Measurements from ENCODE around the gene KLRD1. TPM values are rescaled to one million over a fixed set of nuclear protein-coding genes. Genes with fewer than 3 reads are reported as not detected.
"Not testable (repeated sequence)": the region's sequence is repeated elsewhere in the genome, so short reads cannot be mapped to it uniquely, and the experiment has no call there.

KLRD1 gene
- total RNA-seq, 1 experiment from 2014 or later = not detected

DNA sequence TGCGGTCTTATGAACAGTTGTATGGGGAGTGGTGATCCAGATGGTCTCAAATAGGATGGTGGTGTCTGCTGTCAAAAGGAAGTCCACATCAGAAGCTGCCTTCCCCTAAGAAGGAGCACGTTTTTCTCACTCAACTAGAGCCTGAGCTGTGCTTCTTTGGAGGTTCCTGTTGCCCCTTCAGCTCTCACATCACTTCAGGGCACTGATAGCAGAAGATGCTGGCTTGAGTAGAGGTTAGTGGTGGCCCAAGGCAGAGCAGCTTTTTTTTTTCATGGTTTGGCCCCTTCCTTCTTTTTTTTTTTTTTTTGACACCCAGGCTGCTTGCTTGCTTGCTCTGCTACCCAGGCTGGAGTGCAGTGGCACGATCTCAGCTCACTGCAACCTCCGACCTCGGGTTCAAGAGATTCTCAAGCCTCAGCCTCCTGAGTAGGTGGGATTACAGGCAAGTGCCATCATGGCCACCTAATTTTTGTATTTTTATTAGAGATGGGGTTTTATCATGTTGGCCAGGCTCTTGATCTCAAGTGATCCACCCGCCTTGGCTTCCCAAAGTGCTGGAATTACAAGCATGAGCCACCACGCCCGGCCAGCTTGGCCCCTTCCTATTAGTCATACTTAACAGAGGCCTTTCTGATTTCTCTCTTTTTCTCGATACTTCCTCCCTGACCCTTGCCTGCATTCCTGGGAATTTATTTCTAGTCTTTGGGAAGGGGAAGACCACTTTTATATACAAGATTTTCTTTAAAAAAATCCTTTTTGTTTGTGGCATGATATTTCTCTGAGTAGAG lies 31.6 kb downstream of the KLRD1 start:
- H3K27me3 ChIP-seq (ENCODE audit: low read length) = no peaks in the 10 kb centered on the region
- H3K4me2 ChIP-seq (ENCODE audit: low read length) = peak overlapping the region; percentile 69
- intact Hi-C loops (cut with micrococcal nuclease) = no loop called here
- ATAC-seq = peak; percentile 80
- H2AFZ ChIP-seq (ENCODE audit: low read length) = peak overlapping the region; percentile 34; the same call in 1 of the 2 replicates
- peak overlapping the region; percentile 26 for H3K27ac ChIP-seq (ENCODE audit: low read length)
- H3K9me3 ChIP-seq (ENCODE audit: low read length) = no peaks in the 10 kb centered on the region
- POLR2A ChIA-PET (ENCODE audit: unreplicated experiment) = interaction anchor here (0.6 kb wide), 1 partner anchor 112 kb away, joined by 4 read pairs; no protein-coding TSS in a partner anchor
- peak; percentile 67 for DNase-seq
- H4K20me1 ChIP-seq (ENCODE audit: low read length) = no peaks in the 10 kb centered on the region
- H3K9me2 ChIP-seq (replicated peaks; ENCODE audit: low read length) = no peaks in the 10 kb centered on the region
- no TSS peak for BruUV-seq (replicated peaks)
- H3K9ac ChIP-seq (ENCODE audit: low read length) = no peak overlapping the region
- no peaks in the 10 kb centered on the region for H3K79me2 ChIP-seq (ENCODE audit: low read length)
- no peaks in the 10 kb centered on the region for H3F3A ChIP-seq (ENCODE audit: low read length, unreplicated experiment)
- peaks cover 15% of the 10 kb centered on the region for H3K4me1 ChIP-seq (ENCODE audit: insufficient read depth, low read length)
- H3K4me3 ChIP-seq (ENCODE audit: low read length) = no peak overlapping the region
- TF ChIP-seq EZH2phosphoT487 (IDR thresholded peaks at IDR 0.05; ENCODE audit: borderline replicate concordance, low read length) (no peak), EZH2 (IDR thresholded peaks at IDR 0.05; ENCODE audit: low read length, unreplicated experiment) (no peak)
- TF ChIP-seq, protein P1, sequence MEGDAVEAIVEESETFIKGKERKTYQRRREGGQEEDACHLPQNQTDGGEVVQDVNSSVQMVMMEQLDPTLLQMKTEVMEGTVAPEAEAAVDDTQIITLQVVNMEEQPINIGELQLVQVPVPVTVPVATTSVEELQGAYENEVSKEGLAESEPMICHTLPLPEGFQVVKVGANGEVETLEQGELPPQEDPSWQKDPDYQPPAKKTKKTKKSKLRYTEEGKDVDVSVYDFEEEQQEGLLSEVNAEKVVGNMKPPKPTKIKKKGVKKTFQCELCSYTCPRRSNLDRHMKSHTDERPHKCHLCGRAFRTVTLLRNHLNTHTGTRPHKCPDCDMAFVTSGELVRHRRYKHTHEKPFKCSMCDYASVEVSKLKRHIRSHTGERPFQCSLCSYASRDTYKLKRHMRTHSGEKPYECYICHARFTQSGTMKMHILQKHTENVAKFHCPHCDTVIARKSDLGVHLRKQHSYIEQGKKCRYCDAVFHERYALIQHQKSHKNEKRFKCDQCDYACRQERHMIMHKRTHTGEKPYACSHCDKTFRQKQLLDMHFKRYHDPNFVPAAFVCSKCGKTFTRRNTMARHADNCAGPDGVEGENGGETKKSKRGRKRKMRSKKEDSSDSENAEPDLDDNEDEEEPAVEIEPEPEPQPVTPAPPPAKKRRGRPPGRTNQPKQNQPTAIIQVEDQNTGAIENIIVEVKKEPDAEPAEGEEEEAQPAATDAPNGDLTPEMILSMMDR (conservative IDR thresholded peaks at IDR 0.05; ENCODE audit: low read depth, low read length) = no peak
- no peaks in the 10 kb centered on the region for H3K36me3 ChIP-seq (ENCODE audit: low read depth, low read length)
- CTCF ChIA-PET = no interaction called here

DNA sequence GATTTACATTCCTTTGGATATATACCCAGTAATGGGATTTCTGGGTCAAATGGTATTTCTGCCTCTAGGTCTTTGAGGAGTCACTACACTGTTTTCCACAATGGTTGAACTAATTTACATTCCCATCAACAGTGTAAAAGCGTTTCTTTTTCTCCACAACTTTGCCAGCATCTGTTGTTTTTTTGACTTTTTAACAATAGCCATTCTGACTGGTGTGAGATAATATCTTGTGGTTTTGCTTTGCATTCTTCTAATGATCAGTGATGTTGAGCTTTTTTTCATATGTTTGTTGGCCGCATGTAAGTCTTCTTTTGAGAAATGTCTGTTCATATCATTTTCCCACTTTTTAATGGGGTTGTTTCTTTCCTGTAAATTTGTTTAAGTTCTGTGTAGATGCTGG lies 33.3 kb downstream of the KLRD1 start:
- ATAC-seq; BruUV-seq (replicated peaks); DNase-seq; H3F3A ChIP-seq (ENCODE audit: low read length, unreplicated experiment); CTCF ChIA-PET; H3K4me2 ChIP-seq (ENCODE audit: low read length); H2AFZ ChIP-seq (ENCODE audit: low read length); intact Hi-C loops (cut with micrococcal nuclease); H3K27ac ChIP-seq (ENCODE audit: low read length); H3K9me3 ChIP-seq (ENCODE audit: low read length); H3K9ac ChIP-seq (ENCODE audit: low read length); H3K36me3 ChIP-seq (ENCODE audit: low read depth, low read length); H3K9me2 ChIP-seq (replicated peaks; ENCODE audit: low read length); H4K20me1 ChIP-seq (ENCODE audit: low read length); H3K79me2 ChIP-seq (ENCODE audit: low read length); H3K4me3 ChIP-seq (ENCODE audit: low read length); H3K27me3 ChIP-seq (ENCODE audit: low read length); POLR2A ChIA-PET (ENCODE audit: unreplicated experiment): not testable (repeated sequence)
- peaks cover 15% of the 10 kb centered on the region for H3K4me1 ChIP-seq (ENCODE audit: insufficient read depth, low read length)

DNA sequence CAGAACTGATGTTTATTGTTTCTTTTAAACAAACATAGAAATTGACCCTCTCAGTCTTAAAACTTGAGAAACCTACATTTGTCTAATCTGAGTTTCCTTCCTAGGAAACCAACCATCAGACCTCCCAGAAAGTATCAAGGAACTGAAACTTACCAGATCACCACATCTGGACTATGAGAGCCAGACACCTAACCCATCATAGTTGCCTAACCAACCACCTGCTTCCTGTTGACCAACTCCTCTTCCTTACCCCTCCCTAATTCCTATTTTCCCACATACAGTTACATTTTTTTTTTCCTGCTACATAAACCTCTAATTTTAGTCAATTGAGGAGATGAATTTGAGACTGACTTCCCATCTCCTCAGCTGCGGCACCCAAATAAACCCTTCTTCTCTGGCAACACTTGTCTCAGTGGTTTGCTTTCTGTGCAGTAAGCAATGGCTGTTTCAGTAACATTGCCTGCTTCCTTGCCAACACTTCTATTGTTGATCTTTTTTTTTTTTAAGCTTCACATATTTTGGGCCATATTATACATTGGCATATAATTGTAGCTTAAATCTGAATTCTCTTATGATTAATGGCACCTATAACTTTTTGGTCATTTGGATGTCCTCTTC lies 34.3 kb downstream of the KLRD1 start:
- POLR2A ChIA-PET (ENCODE audit: unreplicated experiment) = no interaction called here
- H2AFZ ChIP-seq (ENCODE audit: low read length) = no peak overlapping the region
- H3K4me1 ChIP-seq (ENCODE audit: insufficient read depth, low read length) = peaks cover 15% of the 10 kb centered on the region
- no peak overlapping the region for H3K4me3 ChIP-seq (ENCODE audit: low read length)
- CTCF ChIA-PET = no interaction called here
- DNase-seq (no peak), ATAC-seq (no peak)
- H3K79me2 ChIP-seq (ENCODE audit: low read length) = no peaks in the 10 kb centered on the region
- BruUV-seq (replicated peaks) = no TSS peak
- H3K27me3 ChIP-seq (ENCODE audit: low read length) = no peaks in the 10 kb centered on the region
- no peak overlapping the region for H3K27ac ChIP-seq (ENCODE audit: low read length)
- intact Hi-C loops (cut with micrococcal nuclease) = no loop called here
- no peaks in the 10 kb centered on the region for H4K20me1 ChIP-seq (ENCODE audit: low read length)
- no peaks in the 10 kb centered on the region for H3K9me2 ChIP-seq (replicated peaks; ENCODE audit: low read length)
- H3K4me2 ChIP-seq (ENCODE audit: low read length) = no peak overlapping the region
- no peaks in the 10 kb centered on the region for H3K36me3 ChIP-seq (ENCODE audit: low read depth, low read length)
- H3K9ac ChIP-seq (ENCODE audit: low read length) = no peak overlapping the region
- TF ChIP-seq, protein P1 (conservative IDR thresholded peaks at IDR 0.05; ENCODE audit: low read depth, low read length) = no peak
- TF ChIP-seq EZH2 (IDR thresholded peaks at IDR 0.05; ENCODE audit: low read length, unreplicated experiment) = no peak
- TF ChIP-seq EZH2phosphoT487 (IDR thresholded peaks at IDR 0.05; ENCODE audit: borderline replicate concordance, low read length) = no peak
- no peaks in the 10 kb centered on the region for H3K9me3 ChIP-seq (ENCODE audit: low read length)
- H3F3A ChIP-seq (ENCODE audit: low read length, unreplicated experiment) = no peaks in the 10 kb centered on the region

DNA sequence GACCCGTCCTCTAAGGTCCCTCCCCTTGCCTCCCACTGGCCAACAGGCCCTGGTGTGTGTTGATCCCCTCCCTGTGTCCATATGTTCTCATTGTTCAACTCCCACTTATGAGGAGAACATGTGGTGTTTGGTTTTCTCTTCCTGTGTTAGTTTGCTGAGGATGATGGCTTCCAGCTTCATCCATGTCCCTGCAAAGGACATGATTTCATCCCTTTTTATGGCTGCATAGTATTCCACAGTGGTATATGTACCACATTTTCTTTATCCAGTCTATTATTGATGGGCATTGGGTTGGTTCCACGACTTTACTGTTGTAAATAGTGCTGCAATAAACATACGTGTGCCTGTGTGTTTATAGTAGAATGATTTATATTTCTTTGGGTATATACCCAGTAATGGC lies 43.8 kb downstream of the KLRD1 start:
- H3K4me3 ChIP-seq (ENCODE audit: low read length); POLR2A ChIA-PET (ENCODE audit: unreplicated experiment): not testable (repeated sequence)

More for the DNA sequence above, 43.8 kb downstream of the KLRD1 start:
- H3K27me3 ChIP-seq (ENCODE audit: low read length); H3K79me2 ChIP-seq (ENCODE audit: low read length); H4K20me1 ChIP-seq (ENCODE audit: low read length); CTCF ChIA-PET; H3K9me2 ChIP-seq (replicated peaks; ENCODE audit: low read length); H3K9ac ChIP-seq (ENCODE audit: low read length); BruUV-seq (replicated peaks); H3K4me2 ChIP-seq (ENCODE audit: low read length); ATAC-seq; H3K36me3 ChIP-seq (ENCODE audit: low read depth, low read length); H3F3A ChIP-seq (ENCODE audit: low read length, unreplicated experiment); H3K9me3 ChIP-seq (ENCODE audit: low read length); H3K27ac ChIP-seq (ENCODE audit: low read length); DNase-seq; intact Hi-C loops (cut with micrococcal nuclease); H2AFZ ChIP-seq (ENCODE audit: low read length): not testable (repeated sequence)
- H3K4me1 ChIP-seq (ENCODE audit: insufficient read depth, low read length) = peaks cover 10% of the 10 kb centered on the region; the same call in 1 of the 2 replicates
